HG02943 (cell line): Measurements from ENCODE around the gene MACROD2.

ENCODE experiments used
- ATAC-seq: cut with Tn5 transposase; IDR thresholded peaks from one replicate; pipeline ENCODE4 v1.9.1; 2021; ENCODE audit warnings: mild to moderate bottlenecking, low read depth, moderate library complexity; ENCODE audit not compliant: unreplicated experiment

Gene MACROD2

GRCh38 chr20:15699431-15700146 lies 1704.3 kb downstream of the MACROD2 start:
- ATAC-seq: no peak

GRCh38 chr20:15700147-15700765 lies 1704.9 kb downstream of the MACROD2 start:
- no peak for ATAC-seq

GRCh38 chr20:15702161-15702560 lies 1706.8 kb downstream of the MACROD2 start:
- no peak for ATAC-seq

GRCh38 chr20:15703171-15703911 lies 1708.0 kb downstream of the MACROD2 start:
- no peak for ATAC-seq

GRCh38 chr20:15705975-15706374 lies 1710.7 kb downstream of the MACROD2 start:
- ATAC-seq: no peak

GRCh38 chr20:15706719-15707118 lies 1711.4 kb downstream of the MACROD2 start:
- no peak for ATAC-seq

- no peak for ATAC-seq
These were observed 1713.8 kb downstream of the MACROD2 start for GRCh38 chr20:15708984-15709598.

- ATAC-seq: no peak
These were observed 1715.3 kb downstream of the MACROD2 start for GRCh38 chr20:15710636-15711035.

- ATAC-seq: no peak
These were observed 1715.9 kb downstream of the MACROD2 start for GRCh38 chr20:15711177-15711576.

- no peak for ATAC-seq
These were observed 1720.9 kb downstream of the MACROD2 start for GRCh38 chr20:15716256-15716655.

GRCh38 chr20:15726416-15726815 lies 1731.1 kb downstream of the MACROD2 start:
- no peak for ATAC-seq

GRCh38 chr20:15734052-15734451 lies 1738.7 kb downstream of the MACROD2 start:
- no peak for ATAC-seq

- ATAC-seq: no peak
These were observed 1743.7 kb downstream of the MACROD2 start for GRCh38 chr20:15739035-15739434.

GRCh38 chr20:15740046-15740775 lies 1744.9 kb downstream of the MACROD2 start:
- ATAC-seq: no peak

GRCh38 chr20:15742087-15742486 lies 1746.8 kb downstream of the MACROD2 start:
- no peak for ATAC-seq

- ATAC-seq: no peak
These were observed 1747.3 kb downstream of the MACROD2 start for GRCh38 chr20:15742627-15743026.

- ATAC-seq: no peak
These were observed 1760.9 kb downstream of the MACROD2 start for GRCh38 chr20:15756002-15756753.

- no peak for ATAC-seq
These were observed 1761.4 kb downstream of the MACROD2 start for GRCh38 chr20:15756754-15757115.

GRCh38 chr20:15759594-15759993 lies 1764.3 kb downstream of the MACROD2 start:
- no peak for ATAC-seq
